HG03575 (cell line): ENCODE data around the gene PHF2.
"Not testable (repeated sequence)": the region's sequence is repeated elsewhere in the genome, so short reads cannot be mapped to it uniquely, and the experiment has no call there.

Experiments
- ATAC-seq: cut with Tn5 transposase; IDR thresholded peaks from one replicate; pipeline ENCODE4 v1.9.1; 2021; ENCODE audit not compliant: unreplicated experiment, insufficient number of reproducible peaks, low FRiP score; ENCODE audit errors: extremely low read depth

PHF2 gene

GRCh38 chr9:93658184-93658925, 82.0 kb downstream of the PHF2 start:
- no peak for ATAC-seq

DNA sequence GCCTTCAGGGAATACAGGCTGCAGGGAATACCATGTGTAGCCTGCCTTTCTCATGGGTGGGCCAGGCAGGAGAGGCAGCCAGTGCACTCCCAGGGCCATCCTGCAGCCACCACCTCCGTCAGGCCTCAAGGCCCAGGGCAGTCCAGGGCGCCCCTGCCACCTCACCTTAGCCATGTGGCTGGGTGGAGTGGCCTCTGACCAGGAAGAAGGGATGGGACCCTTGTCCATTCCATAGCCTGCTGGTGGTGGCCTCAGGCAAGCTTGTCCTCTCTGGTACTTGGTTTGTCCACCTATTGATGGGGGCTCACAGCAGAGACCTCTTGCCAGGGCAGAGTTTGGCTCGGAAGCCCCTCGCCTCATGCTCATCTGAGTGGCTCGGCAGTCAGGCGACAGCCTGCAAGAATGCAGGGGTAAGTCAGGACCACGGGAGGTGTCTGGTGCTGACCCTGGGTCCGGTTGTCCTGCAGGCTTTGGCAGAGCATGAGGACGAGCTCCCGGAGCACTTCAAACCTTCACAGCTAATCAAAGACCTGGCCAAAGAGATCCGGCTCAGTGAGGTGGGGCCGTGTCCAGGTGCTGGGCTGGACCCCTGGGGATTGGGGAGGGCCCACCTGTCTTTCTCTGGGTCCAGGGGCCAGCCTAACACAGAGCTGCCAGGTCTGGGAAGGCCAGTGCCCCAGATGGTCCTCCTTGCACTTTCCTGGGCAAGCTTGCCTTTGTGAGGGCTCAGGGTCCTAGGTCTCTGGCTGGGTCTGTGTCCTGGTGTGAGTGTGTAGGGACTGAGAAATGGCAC, 82.9 kb downstream of the PHF2 start:
- ATAC-seq = no peak

DNA sequence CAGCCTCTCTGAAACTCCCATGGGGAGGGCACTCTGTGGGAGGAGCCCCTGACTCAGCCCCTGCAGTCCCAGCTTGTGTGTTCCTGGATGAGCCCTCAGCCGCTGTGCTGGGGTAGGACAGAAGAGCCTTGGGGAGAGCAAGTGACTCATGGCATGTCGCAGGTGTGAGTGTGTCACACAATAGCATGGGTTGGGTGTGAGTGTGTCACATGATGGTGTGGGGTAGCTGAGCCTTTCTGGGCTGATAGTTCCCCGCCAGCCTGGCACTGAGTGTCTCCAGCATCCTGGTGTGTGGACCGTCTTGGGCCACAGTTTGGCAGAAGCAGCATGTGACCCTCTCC, 83.4 kb downstream of the PHF2 start:
- no peak for ATAC-seq

GRCh38 chr9:93660352-93661046, 84.1 kb downstream of the PHF2 start:
- ATAC-seq = no peak

DNA sequence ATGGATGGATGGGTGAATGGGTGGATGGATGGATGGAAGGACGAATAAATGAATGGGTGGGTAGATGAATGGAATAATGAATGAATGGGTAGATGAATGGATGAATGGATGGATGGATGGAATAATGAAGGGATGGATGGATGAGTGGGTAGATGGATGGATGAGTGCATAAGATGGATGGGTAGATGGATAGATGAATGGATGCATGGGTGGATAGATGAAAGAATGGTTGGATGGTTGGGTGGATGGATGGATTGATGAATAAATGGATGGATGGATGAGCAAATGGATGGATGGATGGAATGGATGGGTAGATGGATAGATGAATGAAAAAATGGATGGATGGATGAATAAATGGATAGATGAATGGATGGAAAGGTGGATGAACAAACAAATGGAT, 85.2 kb downstream of the PHF2 start:
- ATAC-seq = no peak

- ATAC-seq = no peak
Measured at GRCh38 chr9:93662016-93662638, 85.7 kb downstream of the PHF2 start.

DNA sequence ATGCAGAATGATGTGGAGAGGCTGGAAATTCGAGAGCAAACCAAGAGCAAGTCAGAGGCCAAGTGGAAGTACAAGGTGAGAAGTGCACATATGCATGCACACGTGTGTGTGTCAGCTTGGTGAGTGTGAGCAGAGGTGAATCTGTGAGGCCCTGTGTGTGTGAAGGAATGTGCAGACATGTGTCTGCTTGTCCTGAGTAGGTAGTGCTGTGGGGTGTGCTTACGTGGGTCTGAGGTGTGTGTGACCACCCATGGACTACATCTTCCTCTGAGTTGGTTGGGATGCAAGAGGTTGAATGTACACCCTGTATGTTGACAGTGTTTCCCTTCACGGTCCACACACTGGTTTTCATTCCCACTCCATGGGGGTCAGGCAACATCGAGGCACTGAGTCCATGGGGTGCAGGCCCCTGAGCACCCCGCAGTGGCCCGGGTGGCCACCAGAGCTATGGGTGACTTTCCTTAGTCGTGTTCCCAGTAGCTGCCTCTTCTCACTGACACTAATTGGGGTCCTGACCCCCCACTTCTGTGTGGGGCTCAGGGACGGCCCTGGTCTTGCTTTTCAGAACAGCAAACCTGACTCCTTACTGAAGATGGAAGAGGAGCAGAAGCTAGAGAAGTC, 86.7 kb downstream of the PHF2 start:
- no peak for ATAC-seq

DNA sequence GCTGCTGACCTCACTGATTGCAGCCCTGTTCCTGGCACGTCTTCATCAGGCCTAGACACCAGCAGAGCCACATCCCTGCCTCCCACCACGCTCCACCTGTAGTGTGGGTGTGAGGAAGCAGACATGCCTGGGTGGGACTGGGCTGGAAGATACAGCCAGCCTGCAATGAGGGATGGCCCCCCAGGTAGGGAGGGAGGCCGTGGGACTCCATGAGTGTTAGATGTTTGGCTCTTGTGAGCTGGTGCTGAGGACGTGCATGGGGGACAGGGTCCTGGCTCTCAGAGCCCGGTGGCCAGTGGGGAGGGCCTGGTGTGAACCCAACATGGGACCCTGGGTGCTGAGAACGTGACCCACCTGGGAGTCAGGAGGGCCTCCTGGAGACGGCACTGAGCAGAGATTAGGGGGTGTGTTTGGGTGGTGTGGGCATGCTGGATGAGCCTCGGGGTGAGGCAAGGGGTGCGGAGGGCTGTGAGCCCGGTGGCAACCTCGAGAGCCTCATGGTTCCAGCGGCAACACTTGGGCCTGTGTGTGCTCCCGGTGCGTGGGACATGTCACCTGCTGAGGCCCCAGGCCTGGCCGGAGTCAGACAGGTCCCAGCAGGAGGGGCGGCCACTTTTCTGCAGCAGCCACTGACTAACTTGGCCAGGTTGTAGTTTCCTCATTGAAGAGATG, 87.6 kb downstream of the PHF2 start:
- ATAC-seq = no peak

DNA sequence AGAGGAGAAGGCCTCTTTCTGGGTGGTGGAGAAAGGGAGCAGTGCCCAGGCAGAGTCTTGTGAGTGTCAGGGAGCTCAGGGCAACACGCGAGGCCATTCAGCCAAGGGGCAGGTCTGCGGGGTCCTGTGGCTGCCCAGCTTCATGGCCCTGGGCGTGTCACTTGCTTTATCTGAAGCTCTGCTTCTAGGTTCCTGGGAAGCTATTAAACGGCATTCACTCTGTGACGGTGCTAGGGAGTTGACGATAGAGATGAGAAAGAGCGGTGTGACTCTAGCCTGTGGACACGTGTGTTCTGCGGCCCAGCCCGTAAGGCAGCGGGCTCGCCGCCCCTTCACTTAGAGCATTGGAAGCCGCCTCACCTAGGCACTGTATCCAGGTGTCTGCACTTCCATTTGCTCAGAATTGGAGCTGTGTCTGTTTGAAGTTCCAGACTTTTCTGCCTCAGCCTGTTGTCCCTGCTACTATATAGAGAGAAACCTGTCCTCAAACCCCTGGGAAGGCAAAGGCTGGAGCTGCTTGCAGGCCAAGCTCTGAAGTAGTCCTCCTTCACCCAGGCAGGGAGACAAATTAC, 88.3 kb downstream of the PHF2 start:
- no peak for ATAC-seq

DNA sequence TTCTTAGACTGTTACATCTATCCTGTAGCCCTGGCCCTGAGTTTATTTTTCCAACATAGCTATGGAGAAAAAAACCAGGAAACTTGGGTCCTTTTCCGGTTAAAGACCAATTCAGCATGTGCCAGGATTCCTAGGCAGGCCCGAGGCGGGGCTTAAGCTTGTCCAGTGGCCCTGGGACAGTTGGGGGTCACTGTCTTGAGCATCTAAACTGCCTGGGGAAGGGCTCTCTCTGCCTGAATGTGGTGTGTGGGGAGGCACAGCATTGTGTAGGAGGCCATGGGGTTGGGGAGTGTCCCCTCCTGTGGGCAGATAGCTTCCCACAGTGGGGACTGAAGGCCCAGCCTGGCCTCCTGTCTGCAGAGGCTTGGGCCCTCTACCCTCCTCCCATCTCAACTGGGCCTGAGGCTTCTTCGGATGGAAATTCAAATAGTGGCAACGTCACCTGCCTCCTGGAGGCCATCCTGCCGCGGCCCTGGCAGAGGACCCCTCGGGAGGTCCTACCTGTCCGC, 88.8 kb downstream of the PHF2 start:
- no peak for ATAC-seq

- no peak for ATAC-seq
Measured at GRCh38 chr9:93665637-93666438, 89.5 kb downstream of the PHF2 start.

DNA sequence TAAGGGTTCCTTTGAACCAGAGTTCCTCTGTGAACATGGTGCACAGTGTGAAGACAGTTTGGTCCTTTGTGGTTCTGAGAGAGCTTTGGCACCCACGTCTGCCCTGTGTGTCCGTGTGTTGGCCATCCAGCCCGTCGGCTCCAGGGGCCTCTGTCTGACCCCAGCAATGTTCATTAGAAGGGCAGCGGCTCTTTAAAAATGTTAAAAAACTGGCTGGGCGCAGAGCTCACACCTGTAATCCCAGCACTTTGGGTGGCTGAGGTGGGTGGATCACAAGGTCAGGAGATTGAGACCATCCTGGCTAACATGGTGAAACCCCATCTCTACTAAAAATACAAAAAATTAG, 90.0 kb downstream of the PHF2 start:
- ATAC-seq = not testable (repeated sequence)

DNA sequence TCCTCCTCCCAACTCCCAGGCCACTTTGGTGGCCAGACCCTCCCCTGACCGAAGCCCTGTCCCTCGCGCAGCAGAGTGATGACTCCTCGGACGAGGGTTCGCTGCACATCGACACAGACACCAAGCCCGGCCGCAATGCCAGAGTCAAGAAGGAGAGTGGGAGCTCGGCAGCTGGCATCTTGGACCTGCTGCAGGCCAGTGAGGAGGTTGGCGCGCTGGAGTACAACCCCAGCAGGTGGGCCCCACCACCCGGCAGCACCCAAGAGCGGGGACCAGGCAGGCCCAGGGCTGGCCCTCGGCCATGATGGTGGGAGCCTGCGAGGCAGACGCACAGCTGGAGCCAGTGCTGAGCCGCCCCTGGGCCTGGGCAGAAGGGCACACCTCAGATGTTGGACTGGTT, 90.6 kb downstream of the PHF2 start:
- no peak for ATAC-seq

DNA sequence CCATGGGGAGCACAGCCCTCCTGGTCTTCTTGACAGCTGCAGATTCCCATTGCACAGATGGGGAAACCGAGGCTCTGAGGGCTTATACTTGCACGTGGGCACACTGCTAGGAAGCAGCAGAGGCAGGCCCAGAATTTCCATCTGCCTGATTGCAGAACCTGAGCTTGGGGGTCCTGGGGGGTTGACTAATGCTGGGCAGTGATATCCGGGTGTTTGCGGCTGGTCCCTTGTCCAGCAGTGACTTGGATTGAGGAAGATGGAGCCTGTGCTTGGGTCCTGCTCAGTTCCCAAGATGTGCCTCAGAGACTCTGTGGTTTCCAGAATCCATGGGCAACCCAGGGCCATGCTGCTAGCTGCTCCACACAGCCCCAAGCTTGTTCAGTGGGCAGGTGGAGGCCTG, 91.2 kb downstream of the PHF2 start:
- no peak for ATAC-seq

DNA sequence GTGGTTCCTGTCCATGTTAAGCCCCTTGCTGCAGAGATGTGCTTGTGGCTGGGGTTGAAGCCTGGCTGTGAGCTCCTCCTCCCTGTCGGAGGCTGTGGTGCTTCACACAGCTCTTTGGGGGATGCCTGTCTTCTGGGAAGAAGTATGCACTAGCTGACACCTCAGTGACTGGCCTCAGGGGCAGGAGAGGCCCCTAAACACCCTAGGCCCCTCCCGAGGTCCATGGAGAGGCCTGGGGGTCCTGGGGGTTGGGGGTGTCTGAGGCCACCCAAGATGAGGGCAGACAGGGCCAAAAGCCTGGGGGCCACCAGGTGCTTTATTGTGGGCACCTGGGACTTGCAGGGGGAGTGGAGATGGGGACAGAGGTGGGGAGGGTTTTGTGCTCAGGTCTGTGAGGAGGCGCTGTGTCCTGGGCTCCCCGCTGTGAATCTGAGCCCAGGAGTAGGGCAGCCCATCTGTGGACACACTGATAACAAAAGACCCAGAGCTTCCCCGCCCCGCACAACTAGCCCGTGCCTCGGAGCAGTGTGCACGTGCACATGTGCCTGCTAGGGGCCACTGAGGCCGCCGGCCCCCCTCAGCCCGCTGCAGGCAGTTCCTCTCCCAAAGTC, 92.0 kb downstream of the PHF2 start:
- no peak for ATAC-seq

GRCh38 chr9:93669116-93669957, 93.0 kb downstream of the PHF2 start:
- ATAC-seq = no peak

DNA sequence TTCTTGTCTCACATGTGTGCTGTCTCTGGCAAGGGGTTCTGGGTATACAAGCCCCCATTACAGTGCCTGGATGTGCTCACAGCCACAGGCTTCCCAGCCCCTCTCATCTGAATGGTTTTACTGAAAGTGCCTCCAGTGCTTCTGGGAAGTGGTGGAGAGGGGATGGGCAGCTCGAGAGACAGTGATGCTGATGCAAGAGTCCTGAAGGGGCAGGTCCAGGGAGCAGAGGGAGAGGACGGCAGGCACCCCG, 93.5 kb downstream of the PHF2 start:
- no peak for ATAC-seq
